Endometrial microvascular endothelial cells (primary cell): ENCODE measurements around the gene CEACAM18. TPM values are rescaled to one million over a fixed set of nuclear protein-coding genes. Genes with fewer than 3 reads are reported as not detected.
"Not testable (repeated sequence)": the region's sequence is repeated elsewhere in the genome, so short reads cannot be mapped to it uniquely, and the experiment has no call there.

Experiments used
- in situ Hi-C: cut with HindIII; loops from 2 replicates; pipeline ENCODE4 v1.10.0; 2017; ENCODE audit warnings: low sequenced_read_pairs, low pct_unique_long_range_greater_than_20kb; ENCODE audit errors: inconsistent ontology term
- total RNA-seq: library from RNA; depleted of rRNA; stranded (reverse); fragments of >200 nt; gene quantifications from one replicate; pipeline ENCODE4 v1.2.3, GENCODE V29; 2015; ENCODE audit errors: inconsistent ontology term

CEACAM18 gene
- total RNA-seq, 1 donor from 2014 or later = not detected

- in situ Hi-C loops = no loop called here
Observed at GRCh38 chr19:51480590-51480989, 2.3 kb downstream of the CEACAM18 start.

GRCh38 chr19:51485960-51486660, 7.8 kb downstream of the CEACAM18 start:
- in situ Hi-C loops = no loop called here

GRCh38 chr19:51488491-51488890, 10.2 kb downstream of the CEACAM18 start:
- in situ Hi-C loops = no loop called here

GRCh38 chr19:51489113-51489512, 10.8 kb downstream of the CEACAM18 start:
- in situ Hi-C loops = no loop called here

DNA sequence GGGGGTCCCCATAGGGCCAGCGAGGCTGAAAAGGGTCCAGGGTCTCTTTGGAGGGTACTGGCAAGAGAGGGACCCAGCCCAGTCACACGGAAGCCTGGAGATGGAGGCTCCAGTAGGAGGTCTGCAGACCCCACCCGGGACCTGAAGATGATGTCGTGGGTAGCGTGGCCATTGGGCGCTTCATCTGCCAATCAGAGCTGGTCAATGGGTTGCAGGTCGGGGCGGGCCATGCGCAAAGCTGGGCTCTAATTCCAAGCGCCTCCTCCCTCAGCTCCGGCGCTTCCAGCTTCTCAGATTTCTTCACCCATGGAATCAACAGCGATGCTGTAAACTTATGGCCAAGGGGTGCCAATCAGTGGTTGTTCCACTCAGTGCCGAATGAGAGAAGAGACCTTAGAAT, 12.3 kb downstream of the CEACAM18 start:
- in situ Hi-C loops = no loop called here

GRCh38 chr19:51491586-51491985, 13.2 kb downstream of the CEACAM18 start:
- in situ Hi-C loops = no loop called here

DNA sequence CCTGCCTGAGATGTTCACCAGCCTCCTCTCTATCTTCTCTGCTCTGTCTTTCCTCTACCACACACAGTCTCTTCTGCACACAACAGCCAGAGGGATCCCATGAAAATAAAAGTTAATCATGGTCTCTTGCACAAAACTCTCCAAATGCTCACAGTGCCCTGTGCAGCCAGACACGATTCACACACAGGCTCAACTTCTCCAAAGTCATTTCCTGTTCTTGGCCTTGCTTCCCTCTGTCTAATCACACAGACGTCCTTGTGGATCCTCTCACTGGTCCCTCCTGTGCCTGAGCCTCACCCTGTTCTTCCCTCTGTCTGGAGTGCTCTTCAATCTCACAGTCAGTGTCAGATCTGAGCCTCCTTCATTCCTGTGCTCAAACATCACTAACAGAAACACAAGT, 15.4 kb downstream of the CEACAM18 start:
- in situ Hi-C loops = no loop called here

DNA sequence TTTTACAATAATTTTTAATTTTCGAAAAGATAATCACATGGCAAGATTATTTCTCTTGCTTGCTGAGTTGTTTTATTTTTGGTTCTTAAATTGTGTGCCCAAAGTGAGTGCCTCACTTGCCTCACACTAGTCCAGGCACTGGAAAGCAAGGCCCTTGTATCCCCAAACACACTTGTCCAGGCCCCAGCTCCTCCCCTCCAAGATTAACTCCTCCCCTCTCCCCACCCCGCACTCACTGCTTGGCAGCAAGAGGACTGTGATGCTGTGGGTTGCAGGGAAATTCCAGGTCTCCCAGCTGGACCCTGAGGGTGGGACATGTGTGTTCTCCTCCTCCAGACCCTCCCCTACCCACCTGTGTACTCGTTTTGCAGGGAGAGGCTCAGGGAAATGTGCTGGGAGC, 19.3 kb downstream of the CEACAM18 start:
- in situ Hi-C loops = no loop called here

DNA sequence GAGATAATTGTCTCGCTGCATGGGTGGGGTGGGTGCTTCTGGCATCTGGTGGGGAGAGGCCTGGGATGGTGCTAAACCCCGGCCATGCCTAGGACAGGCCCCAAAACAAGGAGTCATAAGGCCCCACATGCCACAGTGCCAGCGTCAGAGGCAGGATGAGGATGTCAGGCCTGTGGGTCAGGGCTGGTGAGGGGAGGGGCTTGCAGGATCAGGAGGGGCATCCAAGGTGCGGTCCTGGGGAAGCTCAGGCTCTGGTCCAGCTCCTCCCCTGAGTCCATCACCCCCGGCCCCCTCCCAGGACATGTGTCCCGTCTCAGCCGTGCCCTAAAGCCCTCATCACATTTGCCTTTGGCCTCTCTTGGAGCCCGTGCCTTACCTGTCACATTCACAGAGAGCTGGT, 22.6 kb downstream of the CEACAM18 start:
- in situ Hi-C loops = not testable (repeated sequence)

DNA sequence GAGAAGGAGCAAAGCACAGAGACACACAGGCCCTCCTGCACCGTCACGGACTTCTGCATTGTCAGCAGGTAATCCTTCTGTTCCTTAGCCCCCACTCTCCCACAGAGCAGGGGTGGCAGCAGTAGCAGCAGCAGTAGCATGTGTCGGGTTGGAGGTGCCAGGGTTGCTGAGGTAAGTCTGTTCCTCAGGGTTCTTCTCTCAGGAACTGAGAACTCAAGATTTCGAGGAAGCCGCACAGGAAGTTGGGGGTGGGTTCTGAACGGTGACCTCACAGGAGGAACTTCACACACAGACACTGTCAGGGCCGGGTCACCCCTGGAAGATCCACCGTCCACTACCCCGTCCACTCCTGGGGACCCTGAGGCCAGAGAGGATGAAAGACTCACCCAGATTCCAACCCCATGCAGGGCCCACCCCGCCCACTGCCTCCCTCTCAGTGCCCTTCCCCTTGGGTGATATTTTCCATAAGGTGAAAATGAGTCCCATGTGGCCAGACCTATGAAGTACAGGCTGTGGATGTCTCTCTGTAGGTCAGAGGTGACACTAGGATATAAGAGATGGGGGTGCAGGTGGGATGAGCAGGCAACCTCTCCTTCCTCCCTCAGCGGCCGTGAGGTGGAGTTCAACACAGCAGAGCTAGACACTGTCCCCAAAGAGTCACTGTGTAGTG, 23.4 kb downstream of the CEACAM18 start, which contains the start of gene SIGLEC12:
Gene SIGLEC12 (minus strand): TSS at position 207 of the 670 bp plus-strand sequence. CDS start 67 bp downstream, at position 140.
- in situ Hi-C loops = no loop called here

- in situ Hi-C loops = no loop called here
Observed at GRCh38 chr19:51503286-51503817, 25.0 kb downstream of the CEACAM18 start.

- in situ Hi-C loops = no loop called here
Observed at GRCh38 chr19:51503896-51504295, 25.6 kb downstream of the CEACAM18 start.

DNA sequence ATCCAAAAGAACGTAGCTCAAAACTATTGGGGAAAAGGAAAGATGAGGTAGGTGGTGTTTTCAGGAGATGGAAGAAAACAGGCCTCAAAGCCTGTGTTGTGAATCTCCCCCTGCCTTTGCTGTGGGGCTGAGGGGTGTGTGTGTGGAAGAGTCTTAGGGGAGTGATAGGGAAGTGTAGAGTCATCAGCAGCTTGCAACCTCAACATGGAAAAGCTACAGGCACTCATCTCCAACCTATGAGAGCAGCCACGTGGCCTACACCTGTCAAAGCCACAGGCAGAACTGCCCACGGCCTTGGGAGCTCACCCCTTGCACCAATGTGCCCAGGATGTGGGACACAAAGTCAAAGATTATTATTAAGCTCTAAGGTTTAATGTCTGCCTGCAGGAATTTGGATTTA, 27.6 kb downstream of the CEACAM18 start:
- in situ Hi-C loops = no loop called here

DNA sequence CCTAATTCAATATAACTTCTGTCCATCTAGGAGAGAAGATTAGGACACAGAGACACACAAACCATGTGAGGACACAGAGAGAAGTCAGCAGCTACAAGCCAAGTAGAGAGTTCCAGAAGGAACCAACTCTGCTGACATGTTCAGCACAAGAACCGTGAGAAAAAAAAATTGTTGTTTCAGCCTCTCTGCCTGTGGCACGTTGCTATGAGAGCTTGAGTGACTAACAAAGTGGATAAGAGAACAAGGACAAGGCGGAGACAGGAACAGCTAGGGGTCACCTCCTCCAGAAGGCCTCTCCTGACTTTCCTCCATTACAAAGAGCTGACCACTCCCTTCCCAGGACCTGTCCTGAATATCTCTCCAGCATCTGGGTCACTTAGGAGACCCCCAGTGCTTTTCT, 28.9 kb downstream of the CEACAM18 start:
- in situ Hi-C loops = no loop called here

DNA sequence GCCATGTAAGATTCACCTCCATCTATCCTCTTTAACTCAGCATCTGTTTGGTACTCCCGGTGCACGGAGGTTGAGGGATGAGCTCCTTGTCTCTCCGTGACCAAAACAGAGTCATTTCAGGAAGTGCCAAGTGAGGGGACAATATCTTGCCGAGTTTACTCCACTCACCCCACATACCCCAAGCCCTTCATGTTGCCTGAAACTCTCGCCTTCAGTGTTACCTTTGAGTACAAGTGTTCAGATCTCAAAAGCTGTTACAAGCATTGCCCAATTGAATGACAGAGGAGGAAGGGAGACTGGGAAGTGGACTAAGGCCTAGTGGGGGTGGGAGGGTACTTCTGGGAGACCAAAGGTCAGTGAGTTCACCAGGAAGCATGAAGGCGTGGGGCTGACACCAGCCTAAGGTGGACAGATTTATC, 29.3 kb downstream of the CEACAM18 start:
- in situ Hi-C loops = no loop called here

- in situ Hi-C loops = no loop called here
Observed at GRCh38 chr19:51508059-51508733, 29.9 kb downstream of the CEACAM18 start.

DNA sequence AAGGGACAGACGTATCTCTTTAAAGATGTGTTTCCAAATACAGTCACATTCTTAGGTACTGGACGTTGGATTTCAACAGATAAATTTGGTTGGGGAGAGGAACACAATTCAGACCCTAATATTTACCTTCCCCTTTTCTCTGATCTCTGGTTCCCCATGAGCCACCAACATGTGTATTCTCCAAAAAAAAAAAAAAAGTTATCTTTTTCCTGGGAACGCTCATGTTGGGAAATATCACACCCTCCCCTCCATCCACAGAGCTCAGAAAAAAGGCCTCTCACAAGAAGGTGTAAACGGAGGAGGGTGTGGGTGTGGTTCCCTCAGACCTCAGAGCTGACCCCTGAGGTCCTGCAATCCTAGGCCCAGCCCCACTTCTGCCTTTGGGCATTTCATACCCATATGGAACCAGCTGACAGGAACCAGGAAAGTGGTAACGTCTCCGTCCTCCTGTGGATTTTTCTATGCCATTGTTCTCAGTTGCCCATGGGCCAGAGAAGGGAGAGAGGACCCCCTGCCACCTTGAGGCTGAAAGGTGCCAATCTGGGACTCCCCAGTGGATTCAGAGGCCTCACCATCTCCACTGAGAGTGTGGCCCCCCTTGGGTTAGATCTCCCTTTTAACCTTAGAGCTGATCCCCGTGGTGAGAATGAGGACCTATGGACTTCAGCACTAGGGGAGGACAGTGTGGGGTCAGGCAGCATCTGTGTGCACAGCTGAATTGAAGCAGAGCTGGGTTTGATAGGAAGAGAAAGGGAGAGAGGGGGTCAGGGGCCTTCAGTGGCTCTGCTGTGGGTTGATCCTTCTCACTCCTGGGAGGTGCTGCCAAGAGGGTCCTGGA, 31.7 kb downstream of the CEACAM18 start:
- in situ Hi-C loops = no loop called here

GRCh38 chr19:51511353-51511752, 33.0 kb downstream of the CEACAM18 start:
- in situ Hi-C loops = no loop called here

- in situ Hi-C loops = no loop called here
Observed at GRCh38 chr19:51513968-51514367, 35.6 kb downstream of the CEACAM18 start.
